IMR-90 (cell line): ENCODE data around the gene RAPGEF1. TPM values are rescaled to one million over a fixed set of nuclear protein-coding genes. Genes with fewer than 3 reads are reported as not detected.

Source experiments
- ATAC-seq: fragments of 200-7000 bp; cut with Tn5 transposase; 2 replicates; pipeline ENCODE4 v1.9.1; 2020; ENCODE audit warnings: low read depth, mild to moderate bottlenecking, moderate library complexity
- BruUV-seq: library from RNA; stranded (reverse); fragments of 400-500 nt; replicated peaks from 2 replicates; lab custom pipeline; 2021; lab: Mats Ljungman, UMichigan
- CTCF ChIA-PET: fragments of 300-600 bp; formaldehyde crosslinking; extraction: SDS; loops from one replicate; lab custom pipeline; 2021; ENCODE audit warnings: antibody characterized with exemption; lab: Yijun Ruan, JAX
- POLR2A ChIA-PET: fragments of 300-600 bp; sonication (Branson Sonifier 250); formaldehyde crosslinking; loops from one replicate; lab custom pipeline; 2022; ENCODE audit warnings: antibody characterized with exemption; ENCODE audit not compliant: unreplicated experiment; lab: Charles Lee
- DNase-seq: peaks from one replicate; pipeline ENCODE4 v3.0.0; 2013
- H2AFZ ChIP-seq: replicated peaks from 2 replicates; pipeline ENCODE3; 2013; ENCODE audit warnings: low read length, mild to moderate bottlenecking; ENCODE audit not compliant: poor library complexity
- H2AK5ac ChIP-seq: 2 replicates; pipeline ENCODE4 v1.6.1; 2013; ENCODE audit warnings: low read depth, low read length, inconsistent platforms
- H2AK9ac ChIP-seq: replicated peaks from 2 replicates; pipeline ENCODE3; 2013; ENCODE audit warnings: mild to moderate bottlenecking, low read depth, low read length, moderate library complexity; ENCODE audit not compliant: poor library complexity
- H2BK120ac ChIP-seq: 2 replicates; pipeline ENCODE4 v1.6.1; 2013; ENCODE audit warnings: low read depth, low read length, inconsistent platforms
- H2BK15ac ChIP-seq: 3 replicates; pipeline ENCODE4 v1.6.1; 2013; ENCODE audit warnings: low read depth, low read length, inconsistent platforms
- H2BK20ac ChIP-seq: 2 replicates; pipeline ENCODE4 v1.6.1; 2013; ENCODE audit warnings: low read depth, mild to moderate bottlenecking, inconsistent platforms, low read length, moderate library complexity
- H2BK5ac ChIP-seq: 2 replicates; pipeline ENCODE4 v1.6.1; 2013; ENCODE audit warnings: mild to moderate bottlenecking, low read depth, low read length, inconsistent platforms; ENCODE audit not compliant: poor library complexity, severe bottlenecking
- H3K14ac ChIP-seq: replicated peaks from 2 replicates; pipeline ENCODE4 v1.6.1; 2013; ENCODE audit warnings: low read depth, low read length, inconsistent platforms
- H3K18ac ChIP-seq: 2 replicates; pipeline ENCODE4 v1.6.1; 2013; ENCODE audit warnings: low read depth, low read length, control low read depth
- H3K23ac ChIP-seq: 2 replicates; pipeline ENCODE4 v1.6.1; 2013; ENCODE audit warnings: low read depth, low read length, inconsistent platforms
- H3K27ac ChIP-seq: 2 replicates; pipeline ENCODE4 v1.5.1; 2013; ENCODE audit warnings: mild to moderate bottlenecking, control low read depth, low read length; ENCODE audit not compliant: insufficient read depth
- H3K27me3 ChIP-seq: 2 replicates; pipeline ENCODE4 v1.6.1; 2013; ENCODE audit warnings: low read length; ENCODE audit not compliant: control insufficient read depth, insufficient read depth
- H3K36me3 ChIP-seq: 2 replicates; pipeline ENCODE4 v1.6.1; 2013; ENCODE audit warnings: low read length, mixed read lengths; ENCODE audit not compliant: control insufficient read depth, insufficient read depth
- H3K4ac ChIP-seq: 2 replicates; pipeline ENCODE4 v1.6.1; 2013; ENCODE audit warnings: low read depth, low read length, inconsistent platforms
- H3K4me1 ChIP-seq: 2 replicates; pipeline ENCODE4 v1.6.1; 2013; ENCODE audit warnings: low read length, mixed read lengths; ENCODE audit not compliant: control insufficient read depth, insufficient read depth
- H3K4me2 ChIP-seq: 2 replicates; pipeline ENCODE4 v1.6.1; 2013; ENCODE audit warnings: low read depth, mild to moderate bottlenecking, control low read depth, low read length, moderate library complexity
- H3K4me3 ChIP-seq: 2 replicates; pipeline ENCODE4 v1.5.1; 2013; ENCODE audit warnings: low read depth, mild to moderate bottlenecking, control low read depth, low read length, moderate library complexity; ENCODE audit not compliant: insufficient read depth
- H3K56ac ChIP-seq: 2 replicates; pipeline ENCODE4 v1.6.1; 2013; ENCODE audit warnings: low read length, inconsistent platforms; ENCODE audit not compliant: insufficient read depth; ENCODE audit errors: extremely low read depth
- H3K79me1 ChIP-seq, 2 experiments: 2 replicates each; pipeline ENCODE4 v1.6.1; 2013; ENCODE audit warnings: low read length in 2 of 2, inconsistent platforms in 1 of 2, low read depth in 1 of 2
- H3K9ac ChIP-seq: 2 replicates; pipeline ENCODE4 v1.6.1; 2013; ENCODE audit warnings: low read depth, low read length, control low read depth
- H3K9me1 ChIP-seq: 2 replicates; pipeline ENCODE4 v1.6.1; 2013; ENCODE audit warnings: low read length, inconsistent platforms; ENCODE audit not compliant: insufficient read depth
- H3K9me3 ChIP-seq: 2 replicates; pipeline ENCODE4 v1.6.1; 2013; ENCODE audit warnings: low read length; ENCODE audit not compliant: control insufficient read depth, insufficient read depth
- H4K20me1 ChIP-seq: 2 replicates; pipeline ENCODE4 v1.6.1; 2013; ENCODE audit warnings: low read length, inconsistent platforms; ENCODE audit not compliant: insufficient read depth
- H4K5ac ChIP-seq: 2 replicates; pipeline ENCODE4 v1.6.1; 2013; ENCODE audit warnings: mild to moderate bottlenecking, low read depth, low read length, control low read depth
- H4K8ac ChIP-seq, 2 experiments: 2 replicates each; pipeline ENCODE4 v1.6.1; 2013; ENCODE audit warnings: low read depth in 2 of 2, low read length in 2 of 2, control low read depth in 1 of 2, inconsistent platforms in 1 of 2
- H4K91ac ChIP-seq: 2 replicates; pipeline ENCODE4 v1.6.1; 2013; ENCODE audit warnings: low read depth, low read length, inconsistent platforms; ENCODE audit not compliant: insufficient read depth
- CHD1 ChIP-seq: IDR thresholded peaks from 2 replicates; pipeline ENCODE4 v1.6.1; 2012; ENCODE audit warnings: low read depth, low read length, improper control_type of control experiment
- WGBS, 2 experiments: methylation state at CpG; one replicate each; pipeline versions ENCODE4 v1.1.5 to v1.1.7; 2013; ENCODE audit warnings: missing lambda C conversion rate in 2 of 2; ENCODE audit not compliant: insufficient read length in 1 of 2; ENCODE audit errors: extremely low coverage in 2 of 2; 5-methylcytosine and 5-hydroxymethylcytosine counted together
- dilution Hi-C: fragments of 300-500 bp; cut with HindIII; formaldehyde crosslinking; loops from one replicate; pipeline ENCODE4 v1.14.3; 2018; ENCODE audit warnings: low sequenced_read_pairs; ENCODE audit not compliant: unreplicated experiment
- in situ Hi-C: fragments of 300-500 bp; cut with MboI; formaldehyde crosslinking; loops from 3 replicates; pipeline ENCODE4 v1.14.3; 2019; ENCODE audit warnings: low sequenced_read_pairs, inconsistent platforms, mixed read lengths
- intact Hi-C: fragments of 100-400 bp; cut with micrococcal nuclease; formaldehyde crosslinking; loops from 2 replicates; pipeline ENCODE4 v1.10.0; 2022
- polyA plus RNA-seq, 3 experiments: library from polyadenylated mRNA; depleted of rRNA; stranded (reverse); fragments of >200 nt; gene quantifications; 2 replicates each; pipeline ENCODE4 v1.2.3, GENCODE V29; 2012; ENCODE audit warnings: low replicate concordance in 1 of 3
- total RNA-seq: library from RNA; depleted of rRNA; stranded (reverse); fragments of >200 nt; gene quantifications from 2 replicates; pipeline ENCODE4 v1.2.3, GENCODE V29; 2012
- TF ChIP-seq, protein P1 (sequence below): fragments of 150-350 bp; IDR thresholded peaks from 2 replicates; pipeline ENCODE4 v1.6.1; 2017; ENCODE audit warnings: mild to moderate bottlenecking, antibody characterized with exemption, low read length, low read depth

RAPGEF1 gene
- total and polyA plus RNA-seq, 2 of the 4 experiments (the other 2 are of a cell fraction) = 13.1 to 22.3 TPM

DNA sequence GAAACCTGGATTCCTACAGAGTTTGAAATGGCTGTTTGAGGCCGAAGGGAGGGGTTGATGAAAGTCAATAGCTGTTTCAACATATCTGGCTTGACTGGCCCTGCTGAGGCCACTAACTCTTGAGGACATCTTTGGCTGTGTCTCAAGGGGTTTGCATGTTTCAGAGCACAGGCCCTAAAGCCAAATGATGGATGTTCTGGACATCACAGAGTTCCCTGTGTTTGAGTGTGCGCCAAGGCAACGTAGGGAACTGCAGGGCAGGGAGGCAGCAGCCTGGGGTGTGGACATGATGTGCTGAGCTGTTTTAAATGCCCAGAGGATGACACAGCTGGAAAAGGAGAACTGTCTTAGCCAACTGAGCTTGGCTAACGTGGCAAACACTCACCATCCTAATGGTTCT lies 89.6 kb downstream of the RAPGEF1 start:
- Histone ChIP-seq H3K4me2 (no peak overlapping the region), H3K4me3 (no peak overlapping the region), H3K18ac (no peak overlapping the region), H4K5ac (peak overlapping the region; percentile 26; the same call in 1 of the 2 replicates), H3K14ac (peak overlapping the region; percentile 28; the same call in 1 of the 2 replicates), H3K9me1 (peaks cover 19% of the 10 kb centered on the region), H2BK15ac (peak overlapping the region; percentile 6; the same call in 2 of the 3 replicates), H3K9ac (no peak overlapping the region), H4K91ac (peak overlapping the region; percentile 13; the same call in 1 of the 2 replicates), H2AK5ac (peak overlapping the region; percentile 78; the same call in 1 of the 2 replicates), H4K8ac (no peak overlapping the region), H4K20me1 (peaks cover 12% of the 10 kb centered on the region; the same call in 1 of the 2 replicates), H2AK9ac (peak overlapping the region; percentile 7), H3K4me1 (peaks cover 16% of the 10 kb centered on the region), H3K36me3 (no peaks in the 10 kb centered on the region; the same call in 1 of the 2 replicates), H2BK20ac (0 out of 2 replicates have a peak overlapping the region, but pooled peaks have one; percentile 14), H3K79me1 (peaks cover 30 to 51% of the 10 kb centered on the region in 2 experiments), H2AFZ (no peak overlapping the region), H2BK5ac (no peak overlapping the region), H3K27ac (no peak overlapping the region), H3K9me3 (no peaks in the 10 kb centered on the region), H3K27me3 (no peaks in the 10 kb centered on the region), H3K23ac (no peak overlapping the region), H3K56ac (no peak overlapping the region), H3K4ac (peak overlapping the region; percentile 25), H2BK120ac (0 out of 2 replicates have a peak overlapping the region, but pooled peaks have one; percentile 14)
- peak; percentile 47 for DNase-seq
- TF ChIP-seq, protein P1, sequence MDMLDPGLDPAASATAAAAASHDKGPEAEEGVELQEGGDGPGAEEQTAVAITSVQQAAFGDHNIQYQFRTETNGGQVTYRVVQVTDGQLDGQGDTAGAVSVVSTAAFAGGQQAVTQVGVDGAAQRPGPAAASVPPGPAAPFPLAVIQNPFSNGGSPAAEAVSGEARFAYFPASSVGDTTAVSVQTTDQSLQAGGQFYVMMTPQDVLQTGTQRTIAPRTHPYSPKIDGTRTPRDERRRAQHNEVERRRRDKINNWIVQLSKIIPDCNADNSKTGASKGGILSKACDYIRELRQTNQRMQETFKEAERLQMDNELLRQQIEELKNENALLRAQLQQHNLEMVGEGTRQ = no peak
- TF ChIP-seq CHD1 = no peak
- dilution Hi-C loops = no loop called here
- 84% methylated on average over 2 of the region's 4 CpGs; no CpG with 5 or more reads in 1 of the 2 experiments for WGBS, 2 experiments
- in situ Hi-C loops = no loop called here
- BruUV-seq = no TSS peak
- POLR2A ChIA-PET = no interaction called here
- intact Hi-C loops = loop anchor here (2.0 kb wide), 1 partner anchor 21 kb away; no protein-coding TSS in a partner anchor
- peak; percentile 66 for ATAC-seq
- CTCF ChIA-PET = no interaction called here
